K562 (cell line): ENCODE data around the gene ARSI. TPM values are rescaled to one million over a fixed set of nuclear protein-coding genes. Genes with fewer than 3 reads are reported as not detected.

Experiments
- ATAC-seq: fragments of 200-7000 bp; cut with Tn5 transposase; 3 replicates; pipeline ENCODE4 v1.9.1; 2020; ENCODE audit warnings: moderate library complexity
- BruUV-seq: library from RNA; stranded (reverse); fragments of 400-500 nt; replicated peaks from 2 replicates; lab custom pipeline; 2021; lab: Mats Ljungman, UMichigan
- CTCF ChIA-PET: fragments of 300-600 bp; formaldehyde crosslinking; extraction: SDS; loops from one replicate; lab custom pipeline; 2021; ENCODE audit warnings: low intra/inter-chr PET ratio; lab: Yijun Ruan, JAX
- POLR2A ChIA-PET: fragments of 300-600, 350-650 bp; sonication (Branson Sonifier 250); formaldehyde crosslinking; extraction: SDS; loops from one replicate; lab custom pipeline; 2021; ENCODE audit warnings: antibody characterized with exemption, inconsistent platforms; lab: Yijun Ruan, JAX
- DNase-seq, 4 experiments: peaks; one replicate each; pipeline versions ENCODE4 v3.0.0 to v3.0.0-alpha.2; 2011 to 2018; ENCODE audit warnings: low spot score in 3 of 4, mixed read lengths in 3 of 4; ENCODE audit errors: extremely low read depth in 1 of 4
- FAIRE-seq: peaks from 2 replicates; lab custom pipeline; 2011; peaks lifted over from hg19 to GRCh38; lab: Jason Lieb, UNC
- H2AFZ ChIP-seq: 2 replicates; pipeline ENCODE4 v1.6.0; 2011; ENCODE audit warnings: low read depth, low read length, control low read depth, inconsistent platforms
- H3K27ac ChIP-seq: fragments of 200-600 bp; 3 replicates; pipeline ENCODE4 v1.8.0; 2011; ENCODE audit warnings: low read depth, mild to moderate bottlenecking, control low read depth, inconsistent platforms, low read length, moderate library complexity, mixed read lengths; ENCODE audit errors: extremely low read depth
- H3K27me3 ChIP-seq, 2 experiments: fragments of 300-600 bp in 1 of 2; 2 replicates in 1 of 2; 3 replicates in 1 of 2; pipeline versions ENCODE4 v1.6.0 to v1.8.0; 2011; ENCODE audit warnings: inconsistent platforms in 2 of 2, low read length in 2 of 2, mild to moderate bottlenecking in 1 of 2, mixed read lengths in 1 of 2, moderate library complexity in 1 of 2; ENCODE audit not compliant: control insufficient read depth in 2 of 2, insufficient read depth in 2 of 2
- H3K36me3 ChIP-seq: fragments of 300-600 bp; 3 replicates; pipeline ENCODE4 v1.8.0; 2011; ENCODE audit warnings: mild to moderate bottlenecking, low read length, inconsistent platforms; ENCODE audit not compliant: control insufficient read depth, insufficient read depth
- H3K4me1 ChIP-seq, 2 experiments: fragments of 200-600 bp in 1 of 2; replicated peaks in 1 of 2; 2 replicates in 1 of 2; 3 replicates in 1 of 2; pipeline versions ENCODE4 v1.5.1 to v1.8.0; 2011; ENCODE audit warnings: inconsistent platforms in 2 of 2, low read length in 2 of 2, mild to moderate bottlenecking in 1 of 2, mixed read lengths in 1 of 2, moderate library complexity in 1 of 2; ENCODE audit not compliant: control insufficient read depth in 2 of 2, insufficient read depth in 2 of 2
- H3K4me2 ChIP-seq: 2 replicates; pipeline ENCODE4 v1.6.1; 2011; ENCODE audit warnings: low read length, control low read depth, inconsistent platforms, mixed read lengths; ENCODE audit not compliant: insufficient read depth
- H3K4me3 ChIP-seq: fragments of 200-600 bp; sonication (generic), shearing (Covaris generic); 2 replicates; pipeline ENCODE4 v1.5.1; 2016; ENCODE audit warnings: control low read depth, inconsistent platforms
- H3K79me2 ChIP-seq: fragments of 200-600 bp; 3 replicates; pipeline ENCODE4 v1.8.0; 2011; ENCODE audit warnings: low read length, inconsistent platforms; ENCODE audit not compliant: control insufficient read depth, insufficient read depth
- H3K9ac ChIP-seq, 2 experiments: 2 replicates each; pipeline versions ENCODE4 v1.6.0 to v1.6.1; 2011; ENCODE audit warnings: low read depth in 2 of 2, low read length in 2 of 2, control low read depth in 1 of 2, inconsistent platforms in 1 of 2, mild to moderate bottlenecking in 1 of 2, mixed read lengths in 1 of 2; ENCODE audit not compliant: insufficient read depth in 1 of 2
- H3K9me1 ChIP-seq: one replicate; pipeline ENCODE4 v1.6.0; 2011; ENCODE audit warnings: inconsistent platforms, mild to moderate bottlenecking, low read length, moderate library complexity; ENCODE audit not compliant: control insufficient read depth, insufficient read depth
- H3K9me3 ChIP-seq: replicated peaks from 2 replicates; pipeline ENCODE4 v1.5.1; 2011; ENCODE audit warnings: low read depth, low read length, inconsistent platforms; ENCODE audit not compliant: control insufficient read depth, insufficient read depth
- H4K20me1 ChIP-seq: replicated peaks from 2 replicates; pipeline ENCODE4 v1.6.1; 2011; ENCODE audit warnings: low read length, inconsistent platforms, mixed read lengths; ENCODE audit not compliant: control insufficient read depth, insufficient read depth
- CC2D1A ChIP-seq: fragments of 450-650 bp; IDR thresholded peaks from 2 replicates; pipeline ENCODE4 v1.6.1; 2017; ENCODE audit warnings: mild to moderate bottlenecking
- DEAF1 ChIP-seq: fragments of 450-650 bp; formaldehyde crosslinking; IDR thresholded peaks from 2 replicates; pipeline ENCODE4 v1.4.0; 2020; ENCODE audit warnings: mild to moderate bottlenecking, moderate library complexity
- MEIS2 ChIP-seq: fragments of 450-650 bp; IDR thresholded peaks from 2 replicates; pipeline ENCODE4 v1.6.1; 2014; ENCODE audit warnings: mild to moderate bottlenecking; ENCODE audit not compliant: partially characterized antibody
- NFXL1 ChIP-seq: fragments of 450-650 bp; formaldehyde crosslinking; IDR thresholded peaks from 2 replicates; pipeline ENCODE4 v1.4.0; 2021; ENCODE audit warnings: mild to moderate bottlenecking
- NR2C1 ChIP-seq, 2 experiments: fragments of 450-650 bp; IDR thresholded peaks; 2 replicates each; pipeline ENCODE4 v1.6.1; 2017; ENCODE audit warnings: mild to moderate bottlenecking in 2 of 2, antibody characterized with exemption in 1 of 2, inconsistent platforms in 1 of 2, missing compliant biosample characterization in 1 of 2, missing genetic modification characterization in 1 of 2
- RAD21 ChIP-seq, 2 experiments: fragments of 250-450 bp in 1 of 2; fragments of 450-650 bp in 1 of 2; sonication (Bioruptor Pico) in 1 of 2; formaldehyde crosslinking in 1 of 2; IDR thresholded peaks in 1 of 2; conservative IDR thresholded peaks in 1 of 2; 2 replicates each; pipeline versions ENCODE4 v1.4.0 to v1.8.0; 2020 to 2022; ENCODE audit warnings: mild to moderate bottlenecking in 2 of 2, moderate library complexity in 1 of 2
- RCOR1 ChIP-seq, 2 experiments: IDR thresholded peaks; 2 replicates each; pipeline ENCODE4 v1.6.1; 2012; ENCODE audit warnings: low read depth in 2 of 2, low read length in 2 of 2, borderline replicate concordance in 1 of 2, improper control_type of control experiment in 1 of 2
- SIRT6 ChIP-seq: IDR thresholded peaks from one replicate; pipeline ENCODE4 v1.6.1; 2012; ENCODE audit warnings: low read depth, mild to moderate bottlenecking, control low read depth, inconsistent platforms, low read length, moderate library complexity
- SMARCB1 ChIP-seq: IDR thresholded peaks from 2 replicates; pipeline ENCODE4 v1.6.1; 2011; ENCODE audit warnings: improper control_type of control experiment, low read depth; ENCODE audit not compliant: insufficient read length
- TRIM24 ChIP-seq, 2 experiments: fragments of 450-650 bp; IDR thresholded peaks; 2 replicates each; pipeline ENCODE4 v1.6.1; 2016
- WGBS: fragments of 100-300 bp; shearing (Covaris generic); methylation state at CpG from one replicate; pipeline ENCODE4 v1.1.6; 2016; ENCODE audit warnings: low coverage, mixed read lengths; ENCODE audit not compliant: insufficient coverage; ENCODE audit errors: missing lambda C conversion rate; 5-methylcytosine and 5-hydroxymethylcytosine counted together
- in situ Hi-C: fragments of 300-500 bp; cut with MboI; formaldehyde crosslinking; loops from 4 replicates; pipeline ENCODE4 v1.15.0; 2018; ENCODE audit warnings: inconsistent platforms, mixed read lengths
- intact Hi-C: fragments of 100-400 bp; cut with micrococcal nuclease; formaldehyde crosslinking; loops from 2 replicates; pipeline ENCODE4 v1.14.2; 2022
- polyA plus RNA-seq, 8 experiments: library from polyadenylated mRNA; depleted of rRNA in 4 of 8; stranded (reverse) in 5 of 8; unstranded in 3 of 8; fragments of >200 nt; fragmentation: Nextera tagmentation in 2 of 8; fragmentation: Illumina TruSeq in 1 of 8; extraction: Ambion mirVana in 2 of 8; extraction: Trizol in 1 of 8; gene quantifications; 2 replicates each; pipeline versions ENCODE4 v1.2.1 to v1.2.3, GENCODE V29; 2011 to 2014; ENCODE audit warnings: inconsistent platforms in 1 of 8, missing spikeins in 1 of 8
- total RNA-seq, 7 experiments: library from RNA; depleted of rRNA in 6 of 7; stranded (reverse); fragments of >200 nt in 6 of 7; fragmentation: Illumina TruSeq in 2 of 7; extraction: Trizol in 2 of 7; gene quantifications; 2 replicates each; pipeline versions ENCODE4 v1.2.1 to v1.2.3, GENCODE V29; 2011 to 2021; ENCODE audit warnings: low replicate concordance in 1 of 7
- TF ChIP-seq, protein P1 (sequence below), 2 experiments: fragments of 450-650 bp; formaldehyde crosslinking in 1 of 2; IDR thresholded peaks; 2 replicates each; pipeline versions ENCODE4 v1.4.0 to v1.6.1; 2014 to 2020; ENCODE audit warnings: mild to moderate bottlenecking in 2 of 2, borderline replicate concordance in 1 of 2, low read depth in 1 of 2

ARSI gene
- total and polyA plus RNA-seq, 9 of the 15 experiments (the other 6 are each of a cell fraction or from before 2014, with no cell fraction given): 0.04 to 0.07 TPM; not detected in 7

DNA sequence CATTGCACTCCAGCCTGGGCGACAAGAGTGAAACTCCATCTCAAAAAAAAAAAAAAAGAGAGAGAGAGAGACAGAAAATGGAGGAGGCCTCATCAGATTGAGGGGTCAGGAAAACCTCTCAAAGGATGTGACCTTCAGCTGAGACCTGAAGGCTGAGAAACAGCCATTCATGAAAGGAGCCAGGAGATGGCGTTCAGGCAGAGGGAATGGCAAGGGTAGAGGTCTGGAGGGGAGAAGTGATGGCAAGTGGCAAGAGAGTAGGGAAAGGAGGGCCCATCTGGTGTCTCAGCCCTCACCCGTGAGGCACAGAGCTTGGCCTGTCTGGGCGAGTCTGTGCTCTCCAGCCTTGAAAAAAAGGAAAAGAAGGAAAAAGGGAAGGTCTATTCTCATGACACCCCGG is 30.2 kb downstream of the ARSI start:
- H3K27ac ChIP-seq: no peak overlapping the region
- POLR2A ChIA-PET: interaction anchor here (0.6 to 0.9 kb wide), 2 partner anchors 9 to 87 kb away, joined by 3 to 4 read pairs; no protein-coding TSS in a partner anchor
- FAIRE-seq (peak; percentile 85), ATAC-seq (peak; percentile 89), DNase-seq (peak in 3 of 4 experiments; percentile 35 to 63 (median 62))
- 0% methylated on average over 4 of the region's 5 CpGs for WGBS
- intact Hi-C loops: loop anchor here (1.0 to 2.0 kb wide), 2 partner anchors 78 to 164 kb away; no protein-coding TSS in a partner anchor
- H3K27me3 ChIP-seq: peaks cover 22 to 57% of the 10 kb centered on the region in 2 experiments; a peak in 4 of 5 replicates
- CTCF ChIA-PET: interaction anchor here (0.6 to 1.3 kb wide), 4 partner anchors 69 to 163 kb away, joined by 3 to 5 read pairs (median 4); no protein-coding TSS in a partner anchor
- no peak overlapping the region for H3K9ac ChIP-seq
- H3K9me3 ChIP-seq: no peaks in the 10 kb centered on the region
- in situ Hi-C loops: loop anchor here (5.0 kb wide), 1 partner anchor 75 kb away; no protein-coding TSS in a partner anchor
- no peaks in the 10 kb centered on the region for H3K9me1 ChIP-seq
- no peaks in the 10 kb centered on the region for H3K79me2 ChIP-seq
- no TSS peak for BruUV-seq
- H3K36me3 ChIP-seq: no peaks in the 10 kb centered on the region
- no peaks in the 10 kb centered on the region for H4K20me1 ChIP-seq
- H3K4me1 ChIP-seq: no peaks in the 10 kb centered on the region
- H3K4me3 ChIP-seq: no peak overlapping the region
- no peak overlapping the region for H2AFZ ChIP-seq
- H3K4me2 ChIP-seq: no peak overlapping the region
- TF ChIP-seq SIRT6 (no peak), SMARCB1 (no peak), TRIM24 (IDR thresholded peaks at IDR 0.05) (0 out of 4 replicates have a peak, but pooled peaks of 1 of the 2 experiments have one; percentile 14), MEIS2 (no peak), RCOR1 (IDR thresholded peaks at IDR 0.05; ENCODE audit: borderline replicate concordance in 1 of 2, low read depth in 2 of 2, low read length in 2 of 2) (0 out of 4 replicates have a peak, but pooled peaks of 1 of the 2 experiments have one; percentile 13), CC2D1A (peak; percentile 77), RAD21 (CRISPR knock-in tag; conservative IDR thresholded peaks at IDR 0.05 in 1 of 2, IDR thresholded peaks at IDR 0.05 in 1 of 2) (peak; percentile 90 to 94), NFXL1 (CRISPR knock-in tag) (no peak), DEAF1 (peak; percentile 87), NR2C1 (IDR thresholded peaks at IDR 0.05) (no peak), NR2C1 (tag; IDR thresholded peaks at IDR 0.05) (0 out of 2 replicates have a peak, but pooled peaks have one; percentile 28)
- TF ChIP-seq, protein P1, sequence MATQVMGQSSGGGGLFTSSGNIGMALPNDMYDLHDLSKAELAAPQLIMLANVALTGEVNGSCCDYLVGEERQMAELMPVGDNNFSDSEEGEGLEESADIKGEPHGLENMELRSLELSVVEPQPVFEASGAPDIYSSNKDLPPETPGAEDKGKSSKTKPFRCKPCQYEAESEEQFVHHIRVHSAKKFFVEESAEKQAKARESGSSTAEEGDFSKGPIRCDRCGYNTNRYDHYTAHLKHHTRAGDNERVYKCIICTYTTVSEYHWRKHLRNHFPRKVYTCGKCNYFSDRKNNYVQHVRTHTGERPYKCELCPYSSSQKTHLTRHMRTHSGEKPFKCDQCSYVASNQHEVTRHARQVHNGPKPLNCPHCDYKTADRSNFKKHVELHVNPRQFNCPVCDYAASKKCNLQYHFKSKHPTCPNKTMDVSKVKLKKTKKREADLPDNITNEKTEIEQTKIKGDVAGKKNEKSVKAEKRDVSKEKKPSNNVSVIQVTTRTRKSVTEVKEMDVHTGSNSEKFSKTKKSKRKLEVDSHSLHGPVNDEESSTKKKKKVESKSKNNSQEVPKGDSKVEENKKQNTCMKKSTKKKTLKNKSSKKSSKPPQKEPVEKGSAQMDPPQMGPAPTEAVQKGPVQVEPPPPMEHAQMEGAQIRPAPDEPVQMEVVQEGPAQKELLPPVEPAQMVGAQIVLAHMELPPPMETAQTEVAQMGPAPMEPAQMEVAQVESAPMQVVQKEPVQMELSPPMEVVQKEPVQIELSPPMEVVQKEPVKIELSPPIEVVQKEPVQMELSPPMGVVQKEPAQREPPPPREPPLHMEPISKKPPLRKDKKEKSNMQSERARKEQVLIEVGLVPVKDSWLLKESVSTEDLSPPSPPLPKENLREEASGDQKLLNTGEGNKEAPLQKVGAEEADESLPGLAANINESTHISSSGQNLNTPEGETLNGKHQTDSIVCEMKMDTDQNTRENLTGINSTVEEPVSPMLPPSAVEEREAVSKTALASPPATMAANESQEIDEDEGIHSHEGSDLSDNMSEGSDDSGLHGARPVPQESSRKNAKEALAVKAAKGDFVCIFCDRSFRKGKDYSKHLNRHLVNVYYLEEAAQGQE (IDR thresholded peaks at IDR 0.05; ENCODE audit: borderline replicate concordance): peak; percentile 84
- TF ChIP-seq, protein P1 (CRISPR knock-in tag; IDR thresholded peaks at IDR 0.05; ENCODE audit: low read depth): no peak
